Keratinocyte (primary cell): ENCODE data around the gene RPAIN.

ENCODE experiments used
- CTCF ChIP-seq, 3 experiments: IDR thresholded peaks in 1 of 3; conservative IDR thresholded peaks in 1 of 3; optimal IDR thresholded peaks in 1 of 3; 2 replicates in 2 of 3; 3 replicates in 1 of 3; pipeline versions ENCODE3 to v1.5.1; 2011; ENCODE audit warnings: low read length in 3 of 3, mild to moderate bottlenecking in 3 of 3, moderate library complexity in 2 of 3, control low read depth in 1 of 3, inconsistent platforms in 1 of 3; ENCODE audit not compliant: insufficient read depth in 2 of 3; ENCODE audit errors: extremely low read depth in 1 of 3
- EZH2 ChIP-seq: IDR thresholded peaks from one replicate; pipeline ENCODE4 v1.6.1; 2012; ENCODE audit warnings: inconsistent platforms, mild to moderate bottlenecking, low read length, moderate library complexity

GRCh38 chr17:5405400-5405799 is 14.6 kb upstream of the RPAIN start:
- TF ChIP-seq CTCF (optimal IDR thresholded peaks at IDR 0.05 in 1 of 3, IDR thresholded peaks at IDR 0.05 in 1 of 3, conservative IDR thresholded peaks at IDR 0.05 in 1 of 3; ENCODE audit: extremely low read depth in 1 of 3, insufficient read depth in 2 of 3, low read length in 3 of 3) (no peak), EZH2 (no peak)
